ENCODE results near the gene CATSPERZ. TPM values are rescaled to one million over a fixed set of nuclear protein-coding genes. Genes with fewer than 3 reads are reported as not detected.

The CATSPERZ gene
- total RNA-seq, 1 donor from 2014 or later = not detected

- peaks cover 31% of the 10 kb centered on the region for H3K36me3 ChIP-seq
- no peaks in the 10 kb centered on the region for H3K9me3 ChIP-seq (replicated peaks)
- no peaks in the 10 kb centered on the region for H3K27me3 ChIP-seq (ENCODE audit: low read depth)
- intact Hi-C loops (cut with micrococcal nuclease) = no loop called here
- peaks cover 54% of the 10 kb centered on the region for H3K4me1 ChIP-seq
- TF ChIP-seq CTCF (IDR thresholded peaks at IDR 0.05; ENCODE audit: borderline replicate concordance) = no peak
- H3K4me3 ChIP-seq = peak overlapping the region; percentile 92
- DNase-seq = no peak
- no peak overlapping the region for H3K27ac ChIP-seq (replicated peaks)
Observed at GRCh38 chr11:64283092-64283491, 17.1 kb upstream of the CATSPERZ start.

- intact Hi-C loops (cut with micrococcal nuclease) = no loop called here
- H3K36me3 ChIP-seq = peaks cover 22% of the 10 kb centered on the region
- DNase-seq = peak; percentile 95
- H3K4me3 ChIP-seq = peak within 1 kb of the TSS; percentile 92
- H3K4me1 ChIP-seq = peaks cover 54% of the 10 kb centered on the region
- H3K27me3 ChIP-seq (ENCODE audit: low read depth) = no peaks in the 10 kb centered on the region
- peak within 1 kb of the TSS; percentile 98 for H3K27ac ChIP-seq (replicated peaks)
- TF ChIP-seq CTCF (IDR thresholded peaks at IDR 0.05; ENCODE audit: borderline replicate concordance) = no peak
- no peaks in the 10 kb centered on the region for H3K9me3 ChIP-seq (replicated peaks)
Observed at GRCh38 chr11:64284048-64284961, 15.9 kb upstream of the CATSPERZ start, which contains the start of gene BAD. Gene BAD (minus strand): TSS chr11:64284665. CDS start chr11:64284368, 297 bp downstream.

GRCh38 chr11:64284962-64285884, 14.9 kb upstream of the CATSPERZ start, which contains the start of gene GPR137:
Gene GPR137 (plus strand): TSS chr11:64285848. CDS start chr11:64286525, 677 bp downstream.
- peak within 1 kb of the TSS; percentile 92 for H3K4me3 ChIP-seq
- peaks cover 54% of the 10 kb centered on the region for H3K4me1 ChIP-seq
- DNase-seq = peak; percentile 88
- H3K36me3 ChIP-seq = peaks cover 22% of the 10 kb centered on the region
- H3K9me3 ChIP-seq (replicated peaks) = no peaks in the 10 kb centered on the region
- intact Hi-C loops (cut with micrococcal nuclease) = no loop called here
- H3K27ac ChIP-seq (replicated peaks) = peak within 1 kb of the TSS; percentile 98
- H3K27me3 ChIP-seq (ENCODE audit: low read depth) = peaks cover 6% of the 10 kb centered on the region
- TF ChIP-seq CTCF (IDR thresholded peaks at IDR 0.05; ENCODE audit: borderline replicate concordance) = no peak

- Histone ChIP-seq H3K36me3 (peaks cover 15% of the 10 kb centered on the region), H3K9me3 (replicated peaks) (no peaks in the 10 kb centered on the region), H3K27me3 (ENCODE audit: low read depth) (peaks cover 15% of the 10 kb centered on the region), H3K4me1 (peaks cover 52% of the 10 kb centered on the region), H3K4me3 (peak overlapping the region; percentile 92), H3K27ac (replicated peaks) (peak overlapping the region; percentile 98)
- no peak for DNase-seq
- intact Hi-C loops (cut with micrococcal nuclease) = no loop called here
- TF ChIP-seq CTCF (IDR thresholded peaks at IDR 0.05; ENCODE audit: borderline replicate concordance) = no peak
Observed at GRCh38 chr11:64285885-64286800, 14.0 kb upstream of the CATSPERZ start.

Data from left ventricle myocardium inferior (tissue), 1 donor.